Urinary bladder (tissue), 4 donors: Measurements from ENCODE around the gene RPTOR. TPM values are rescaled to one million over a fixed set of nuclear protein-coding genes. Genes with fewer than 3 reads are reported as not detected.

Experiments
- DNase-seq: peaks from one replicate; pipeline ENCODE4 v3.0.0-alpha.2; 2015; ENCODE audit errors: extremely low spot score
- H3K27ac ChIP-seq: one replicate; pipeline ENCODE4 v1.5.1; 2013; ENCODE audit warnings: low read depth, mild to moderate bottlenecking, moderate library complexity
- H3K36me3 ChIP-seq: one replicate; pipeline ENCODE4 v1.6.1; 2013; ENCODE audit warnings: mild to moderate bottlenecking, moderate library complexity; ENCODE audit not compliant: insufficient read depth
- H3K4me1 ChIP-seq: one replicate; pipeline ENCODE4 v1.6.1; 2013; ENCODE audit warnings: mild to moderate bottlenecking, moderate library complexity; ENCODE audit not compliant: insufficient read depth
- H3K4me3 ChIP-seq: one replicate; pipeline ENCODE4 v1.5.1; 2013; ENCODE audit warnings: low read depth, low read length
- WGBS: extraction: QIAGEN DNeasy Blood & Tissue Kit; methylation state at CpG from one replicate; pipeline ENCODE4 v1.1.7; 2013; 5-methylcytosine and 5-hydroxymethylcytosine counted together
- polyA plus RNA-seq: library from polyadenylated mRNA; stranded (reverse); fragments of 200-250 nt; gene quantifications from one replicate; pipeline ENCODE4 v1.2.3, GENCODE V29; 2013
- total RNA-seq: library from RNA; depleted of rRNA; stranded (reverse); fragments of >200 nt; gene quantifications from one replicate; pipeline ENCODE4 v1.2.3, GENCODE V29; 2014
- donor health status: healthy with polysubstance abuse.
- donor health status: healthy.

Gene RPTOR
- total and polyA plus RNA-seq, 2 donors: 23.5 to 54.1 TPM

DNA sequence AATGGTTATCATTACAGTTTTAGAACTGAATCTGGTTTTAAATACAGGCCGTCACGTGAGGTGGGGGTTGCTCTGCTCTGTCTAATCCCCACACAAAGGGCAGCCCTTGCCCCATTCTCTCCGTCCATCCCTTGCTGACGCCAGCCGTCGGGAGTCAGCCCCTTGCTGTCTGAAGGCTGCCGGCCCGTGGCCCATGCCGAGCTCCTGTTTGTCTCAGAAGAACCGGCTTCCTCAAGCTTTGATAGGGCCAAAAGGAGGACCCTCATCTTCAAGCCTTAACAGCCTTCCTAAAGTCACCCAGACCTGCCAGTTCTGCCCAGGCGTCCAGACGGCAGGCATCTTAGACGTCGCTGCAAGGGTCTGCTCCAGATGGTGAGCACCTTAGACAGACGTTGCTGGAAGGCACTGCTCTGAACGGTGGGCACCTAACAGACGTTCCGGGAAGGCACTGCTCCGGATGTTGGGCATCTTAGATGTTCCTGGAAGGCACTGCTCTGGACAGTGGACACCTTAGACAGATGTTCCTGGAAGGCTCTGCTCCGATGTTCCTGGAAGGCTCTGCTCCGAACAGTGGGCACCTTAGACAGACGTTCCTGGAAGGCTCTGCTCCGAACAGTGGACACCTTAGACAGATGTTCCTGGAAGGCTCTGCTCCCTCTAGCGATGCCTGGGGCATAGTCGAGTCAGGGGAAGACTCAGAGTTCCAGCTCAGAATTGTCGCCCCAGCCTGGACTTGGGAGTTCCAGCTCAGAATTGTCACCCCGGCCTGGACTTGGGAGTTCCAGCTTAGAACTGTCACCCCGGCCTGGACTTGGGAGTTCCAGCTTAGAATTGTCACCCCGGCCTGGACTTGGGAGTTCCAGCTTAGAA is 411.9 kb downstream of the RPTOR start:
- H3K4me1 ChIP-seq: no peaks in the 10 kb centered on the region
- H3K27ac ChIP-seq: no peak overlapping the region
- 92% methylated on average over 28 of the region's 29 CpGs for WGBS
- DNase-seq: no peak
- H3K4me3 ChIP-seq: no peak overlapping the region
- H3K36me3 ChIP-seq: no peaks in the 10 kb centered on the region

DNA sequence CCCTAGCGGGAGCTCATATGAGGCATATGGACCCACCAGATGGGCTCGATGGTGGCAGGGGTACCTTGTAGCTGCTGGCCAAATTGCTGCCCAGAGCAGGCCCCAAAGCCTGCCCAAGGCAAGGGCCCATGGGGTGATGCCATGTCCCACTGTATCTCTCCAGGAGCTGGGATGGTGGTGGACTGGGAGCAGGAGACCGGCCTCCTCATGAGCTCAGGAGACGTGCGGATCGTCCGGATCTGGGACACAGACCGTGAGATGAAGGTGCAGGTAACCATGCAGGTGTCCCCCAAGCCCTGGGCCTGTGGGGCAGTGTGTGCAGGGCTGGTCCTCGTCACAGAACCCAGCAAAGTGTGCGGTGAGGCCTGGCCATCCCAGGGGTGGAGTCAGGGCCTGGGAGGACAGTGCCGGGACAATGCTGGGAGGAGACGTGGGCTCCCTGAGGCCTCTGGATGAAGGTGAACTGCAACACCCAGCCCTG is 412.9 kb downstream of the RPTOR start:
- H3K4me1 ChIP-seq: no peaks in the 10 kb centered on the region
- no peak for DNase-seq
- no peak overlapping the region for H3K27ac ChIP-seq
- 95% methylated on average over 12 of the region's 12 CpGs for WGBS
- no peaks in the 10 kb centered on the region for H3K36me3 ChIP-seq
- H3K4me3 ChIP-seq: no peak overlapping the region

DNA sequence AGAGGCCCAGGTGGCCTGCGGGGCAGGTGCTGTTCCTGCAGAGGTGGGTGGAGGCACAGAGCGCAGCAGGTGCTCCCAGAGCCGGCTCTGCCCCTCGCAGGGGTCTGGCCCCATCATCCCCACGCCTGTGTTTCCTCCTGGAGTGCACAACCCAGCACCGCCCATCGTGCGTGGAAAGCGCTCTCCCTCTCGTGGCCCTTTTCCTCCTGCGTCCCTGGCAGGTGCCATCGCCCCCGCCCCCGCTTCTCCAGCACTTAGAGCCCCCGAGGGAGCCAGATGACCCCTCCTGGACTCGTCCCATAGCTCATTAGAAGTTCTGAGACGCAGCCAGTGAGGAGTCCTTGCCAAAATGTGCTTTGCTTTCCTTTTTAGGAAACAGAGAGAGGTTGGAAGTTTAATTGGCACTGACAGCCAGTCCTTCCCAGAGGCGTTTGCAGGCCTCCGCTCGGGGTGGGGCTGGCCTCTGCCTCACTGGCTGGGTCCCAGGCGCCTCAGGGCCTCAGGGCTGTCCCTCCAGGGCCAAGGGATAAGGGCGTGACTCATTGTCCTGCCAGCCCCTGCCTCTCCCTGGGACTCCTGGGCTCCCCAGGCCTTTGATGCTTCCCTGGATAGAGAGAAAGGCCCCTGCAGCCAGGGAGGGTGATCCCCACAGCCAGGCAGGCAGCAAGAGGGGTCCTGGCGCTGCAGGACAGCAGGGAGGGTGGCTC is 414.8 kb downstream of the RPTOR start:
- 24% methylated on average over 23 of the region's 23 CpGs for WGBS
- peak; percentile 59 for DNase-seq
- no peak overlapping the region for H3K4me3 ChIP-seq
- H3K36me3 ChIP-seq: no peaks in the 10 kb centered on the region
- H3K4me1 ChIP-seq: no peaks in the 10 kb centered on the region
- H3K27ac ChIP-seq: peak overlapping the region; percentile 64

DNA sequence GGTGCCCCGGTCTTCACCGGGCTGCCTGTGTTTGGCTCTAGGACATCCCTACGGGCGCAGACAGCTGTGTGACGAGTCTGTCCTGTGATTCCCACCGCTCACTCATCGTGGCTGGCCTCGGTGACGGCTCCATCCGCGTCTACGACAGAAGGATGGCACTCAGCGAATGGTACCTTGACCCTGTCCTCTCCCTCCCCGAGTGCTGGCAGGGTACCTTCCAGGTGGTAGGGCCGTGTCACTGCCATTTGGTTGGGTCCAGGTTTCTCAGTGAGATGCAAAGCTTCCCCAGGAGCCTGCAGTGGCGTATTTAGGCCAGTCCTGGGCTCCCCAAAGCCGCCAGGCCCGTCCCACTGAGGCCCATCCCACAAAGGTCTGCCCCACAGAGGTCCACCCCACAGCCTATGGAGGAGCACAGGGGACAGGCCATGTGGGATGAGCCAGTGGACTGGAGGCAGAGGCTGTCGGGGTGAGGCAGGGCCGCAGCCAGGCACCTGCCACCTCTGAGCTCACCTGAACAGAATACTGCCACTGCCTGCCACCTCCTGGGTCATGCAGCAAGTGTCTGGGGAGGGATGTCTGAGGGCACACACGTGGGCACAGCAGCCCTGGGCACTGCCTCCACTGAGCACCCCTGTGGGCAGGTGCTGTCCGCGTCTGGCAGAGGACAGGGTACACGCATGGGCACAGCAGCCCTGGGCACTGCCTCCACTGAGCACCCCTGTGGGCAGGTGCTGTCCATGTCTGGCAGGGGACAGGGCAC is 415.6 kb downstream of the RPTOR start:
- Histone ChIP-seq H3K4me1 (no peaks in the 10 kb centered on the region), H3K36me3 (peaks cover 3% of the 10 kb centered on the region), H3K4me3 (no peak overlapping the region), H3K27ac (peak overlapping the region; percentile 64)
- DNase-seq: no peak
- 69% methylated on average over 24 of the region's 24 CpGs for WGBS

DNA sequence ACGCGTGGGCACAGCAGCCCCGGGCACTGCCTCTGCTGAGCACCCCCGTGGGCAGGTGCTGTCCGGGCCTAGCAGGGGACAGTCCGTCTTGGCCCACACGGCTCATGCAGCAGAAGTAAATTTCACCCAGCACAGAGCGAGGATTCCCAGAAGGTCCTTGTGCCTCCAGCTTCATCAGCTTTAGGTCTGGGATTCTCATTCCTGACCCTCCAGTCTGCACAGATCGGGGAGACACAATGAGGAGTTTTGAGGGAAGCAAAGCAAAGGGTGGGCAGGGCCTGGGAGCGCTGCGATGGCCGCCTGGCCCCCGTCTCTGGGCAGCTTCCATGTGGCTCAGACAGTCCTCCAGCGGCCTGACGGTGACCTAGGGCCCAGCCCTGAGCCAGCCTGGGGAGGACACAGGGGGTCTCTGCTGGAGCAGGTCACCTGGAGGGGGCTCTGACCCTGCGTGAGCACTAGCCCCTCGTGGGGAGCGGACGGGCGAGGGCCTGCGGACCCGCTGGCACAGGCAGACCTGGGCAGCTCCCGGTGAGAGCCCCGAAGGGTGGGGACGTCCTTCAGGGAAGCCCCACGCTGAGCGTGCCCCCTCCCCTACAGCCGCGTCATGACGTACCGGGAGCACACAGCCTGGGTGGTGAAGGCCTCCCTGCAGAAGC is 416.3 kb downstream of the RPTOR start:
- H3K27ac ChIP-seq: no peak overlapping the region
- no peak for DNase-seq
- H3K4me3 ChIP-seq: no peak overlapping the region
- 93% methylated on average over 31 of the region's 31 CpGs for WGBS
- H3K36me3 ChIP-seq: peaks cover 3% of the 10 kb centered on the region
- H3K4me1 ChIP-seq: no peaks in the 10 kb centered on the region

DNA sequence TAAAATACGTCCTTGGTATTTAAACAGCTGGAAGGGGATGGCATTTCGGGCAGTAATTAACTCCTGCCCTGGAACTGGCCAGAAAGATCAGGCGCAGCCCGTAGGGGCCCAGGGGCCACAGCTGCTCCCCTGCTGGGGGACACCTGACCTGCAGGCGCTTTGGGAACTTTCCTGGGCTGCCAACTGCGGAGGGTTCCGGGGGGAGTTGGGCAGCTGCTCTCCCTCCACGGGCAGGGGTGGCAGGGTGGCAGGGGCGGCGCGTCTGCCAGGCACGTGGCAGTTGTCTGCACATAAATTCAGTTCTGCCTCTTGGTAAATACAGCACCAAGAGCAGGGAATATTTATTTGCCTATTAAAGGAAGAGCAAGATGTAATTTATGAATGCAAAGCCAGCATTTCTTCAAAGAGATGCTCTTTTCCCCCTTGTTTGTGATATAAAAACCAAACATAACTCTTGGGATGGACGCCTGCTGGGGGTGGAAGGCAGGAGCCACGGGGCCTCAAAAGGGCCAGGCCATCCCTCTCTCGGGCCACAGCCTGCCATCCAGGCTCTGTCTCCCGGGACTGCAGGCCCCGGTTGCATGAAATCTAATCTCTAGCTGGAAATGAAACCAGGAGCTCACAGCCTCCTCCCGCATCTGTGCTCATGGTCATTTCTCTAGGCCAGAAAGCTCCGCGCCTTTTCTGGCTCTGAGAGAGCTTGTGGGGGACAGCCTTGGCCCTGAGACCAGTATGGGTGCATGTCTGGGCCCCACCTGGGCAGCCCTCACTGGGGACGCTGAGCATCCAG is 417.1 kb downstream of the RPTOR start:
- no peak for DNase-seq
- H3K4me3 ChIP-seq: no peak overlapping the region
- peaks cover 3% of the 10 kb centered on the region for H3K36me3 ChIP-seq
- 60% methylated on average over 21 of the region's 21 CpGs for WGBS
- H3K4me1 ChIP-seq: no peaks in the 10 kb centered on the region
- H3K27ac ChIP-seq: peak overlapping the region; percentile 12

DNA sequence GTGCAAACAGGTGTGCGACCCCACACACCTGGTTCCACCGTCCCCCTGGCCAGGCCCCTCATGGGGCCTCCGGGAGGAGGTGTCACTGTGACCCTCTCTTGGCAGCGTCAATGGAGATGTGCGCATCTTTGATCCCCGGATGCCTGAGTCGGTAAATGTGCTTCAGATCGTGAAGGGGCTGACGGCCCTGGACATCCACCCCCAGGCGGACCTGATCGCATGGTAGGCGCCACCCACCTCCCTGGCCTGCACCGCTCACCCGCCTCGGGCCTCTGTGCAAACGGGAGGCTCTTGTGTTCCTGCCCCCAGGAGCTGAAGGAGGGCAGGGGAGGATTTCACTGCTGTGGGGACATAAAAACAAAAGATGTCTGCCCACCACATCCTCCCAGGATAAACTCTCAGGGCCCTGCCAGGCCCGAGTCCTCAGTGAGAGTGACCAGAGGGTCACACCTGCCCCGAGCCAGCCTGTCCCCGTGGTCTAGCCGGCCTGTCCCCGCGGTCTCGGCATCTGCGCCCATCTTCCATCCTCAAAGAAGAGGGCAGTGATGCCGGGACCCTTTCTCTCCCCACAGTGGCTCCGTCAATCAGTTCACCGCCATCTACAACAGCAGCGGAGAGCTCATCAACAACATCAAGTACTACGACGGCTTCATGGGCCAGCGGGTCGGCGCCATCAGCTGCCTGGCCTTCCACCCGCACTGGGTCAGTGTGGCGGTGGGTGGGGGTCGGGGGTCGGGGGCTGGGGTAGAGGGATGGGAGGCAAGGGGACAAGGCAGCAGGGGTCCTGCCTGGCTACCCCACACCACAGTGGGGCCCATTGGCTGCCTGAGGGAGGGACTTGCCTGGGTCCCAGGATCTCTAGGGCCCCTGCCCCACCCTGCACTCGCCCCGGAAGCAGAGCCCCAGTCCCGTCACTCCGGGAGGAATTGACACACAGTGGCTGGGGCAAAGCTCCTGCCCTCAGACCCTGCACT is 418.0 kb downstream of the RPTOR start:
- Histone ChIP-seq H3K36me3 (peaks cover 3% of the 10 kb centered on the region), H3K4me1 (no peaks in the 10 kb centered on the region), H3K27ac (no peak overlapping the region), H3K4me3 (no peak overlapping the region)
- 88% methylated on average over 41 of the region's 41 CpGs for WGBS
- DNase-seq: no peak

DNA sequence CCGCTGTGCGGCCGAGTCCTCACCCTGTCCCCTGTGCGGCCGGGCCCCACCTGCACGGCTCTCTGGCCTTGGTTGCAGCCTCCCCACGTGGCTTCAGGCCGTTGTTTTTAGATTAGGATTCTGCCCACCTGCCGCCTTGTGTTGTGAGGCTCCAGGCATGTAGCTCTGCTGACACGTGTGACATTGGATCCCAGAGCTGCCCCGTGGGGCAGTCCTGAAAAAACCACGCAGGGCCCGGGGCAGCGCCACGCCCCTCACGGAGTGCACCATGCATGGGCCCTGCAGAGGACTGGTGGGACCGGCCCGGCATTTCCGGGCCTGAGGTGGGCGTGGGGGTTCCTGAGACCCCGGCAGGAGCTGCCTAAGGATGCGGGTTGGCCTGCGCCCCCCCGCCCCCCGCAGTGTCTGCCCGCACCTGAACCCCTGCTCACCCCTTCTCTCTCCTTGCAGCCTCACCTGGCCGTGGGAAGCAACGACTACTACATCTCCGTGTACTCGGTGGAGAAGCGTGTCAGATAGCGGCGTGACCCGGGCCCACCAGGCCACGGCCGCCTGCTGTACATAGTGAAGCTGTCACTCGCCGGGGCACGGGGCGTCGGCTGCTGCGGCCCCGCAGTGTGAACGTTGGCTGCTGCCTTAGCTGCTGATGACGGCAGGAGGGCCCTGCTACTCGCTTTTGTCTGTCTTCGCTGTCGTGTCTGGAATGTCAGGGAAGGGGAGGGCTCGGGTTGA is 419.3 kb downstream of the RPTOR start:
- Histone ChIP-seq H3K4me1 (no peaks in the 10 kb centered on the region), H3K27ac (no peak overlapping the region), H3K36me3 (peaks cover 3% of the 10 kb centered on the region), H3K4me3 (no peak overlapping the region)
- DNase-seq: no peak
- WGBS: 91% methylated on average over 49 of the region's 49 CpGs

DNA sequence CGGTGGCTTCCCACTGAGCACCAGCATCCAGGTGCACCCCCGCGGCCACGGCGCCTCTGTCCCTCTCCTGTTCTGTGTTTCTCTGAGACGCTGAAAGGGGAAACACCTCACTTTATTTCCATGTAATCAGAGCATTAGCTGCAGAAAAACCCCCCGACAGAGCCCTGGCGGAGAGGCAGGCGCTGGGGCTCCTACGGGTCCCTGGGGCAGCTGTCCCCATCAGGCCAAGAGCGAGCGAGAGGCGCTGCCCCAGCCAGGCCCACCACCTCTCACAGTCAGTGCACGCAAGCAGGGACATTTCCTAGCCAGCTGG is 419.9 kb downstream of the RPTOR start:
- no peak overlapping the region for H3K4me3 ChIP-seq
- H3K4me1 ChIP-seq: no peaks in the 10 kb centered on the region
- DNase-seq: no peak
- peaks cover 3% of the 10 kb centered on the region for H3K36me3 ChIP-seq
- 95% methylated on average over 14 of the region's 14 CpGs for WGBS
- H3K27ac ChIP-seq: no peak overlapping the region

DNA sequence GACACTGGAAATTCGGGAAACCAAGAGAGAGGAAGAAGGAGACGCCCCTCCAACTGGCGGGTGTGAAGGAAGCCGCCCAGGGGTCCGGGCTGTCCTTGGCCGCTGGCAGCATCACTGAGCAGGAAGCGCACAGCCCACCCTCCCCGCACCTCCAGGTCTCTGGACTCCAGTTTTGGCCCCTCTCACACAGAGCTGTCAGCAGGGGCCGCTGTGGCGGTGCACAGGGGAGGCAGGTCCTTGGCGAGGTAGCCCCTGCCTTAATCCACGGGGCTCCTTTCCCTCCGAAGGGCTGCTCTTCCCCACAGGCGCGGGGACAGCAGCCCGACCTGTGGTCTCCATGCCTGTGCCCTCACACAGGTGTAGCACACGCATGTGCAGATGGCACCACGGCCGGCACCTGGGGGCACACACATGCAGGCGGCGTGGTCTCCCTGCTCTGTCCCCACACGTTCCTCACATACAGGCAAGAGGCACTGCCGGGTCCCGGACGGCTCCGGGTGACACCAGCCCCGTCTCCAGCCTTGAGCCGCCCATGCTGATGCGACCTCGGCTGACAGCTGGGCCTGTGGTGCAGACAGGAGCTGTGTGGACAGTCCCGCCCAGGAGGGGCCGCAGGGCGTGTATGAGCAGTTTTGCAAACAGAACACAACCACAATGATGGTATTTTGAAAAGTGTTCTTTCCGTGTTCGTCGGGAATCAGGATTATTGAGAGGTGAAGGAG is 420.4 kb downstream of the RPTOR start:
- H3K4me1 ChIP-seq: no peaks in the 10 kb centered on the region
- H3K27ac ChIP-seq: no peak overlapping the region
- no peak for DNase-seq
- H3K36me3 ChIP-seq: peaks cover 3% of the 10 kb centered on the region
- H3K4me3 ChIP-seq: no peak overlapping the region
- 88% methylated on average over 36 of the region's 36 CpGs for WGBS

DNA sequence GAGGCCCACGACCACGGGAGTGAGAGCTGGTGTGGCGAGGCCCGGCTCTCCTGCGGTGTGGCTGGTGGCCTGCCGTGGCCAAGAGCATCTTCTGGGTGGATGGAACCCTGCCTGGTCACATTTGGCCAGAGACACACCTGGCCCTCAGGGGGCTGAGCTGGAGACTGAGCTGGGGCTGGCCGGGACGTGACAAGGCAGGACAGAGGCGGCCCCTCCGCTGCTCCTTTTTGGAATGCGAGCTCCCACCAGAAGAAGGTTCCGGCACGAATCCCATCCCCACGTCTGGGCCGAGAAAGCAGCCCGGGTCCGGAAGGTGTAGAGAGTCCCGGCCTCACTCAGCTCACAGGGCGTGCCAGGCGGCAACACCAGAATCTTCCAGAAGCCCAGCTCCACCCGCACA is 421.0 kb downstream of the RPTOR start:
- H3K4me3 ChIP-seq: no peak overlapping the region
- no peaks in the 10 kb centered on the region for H3K4me1 ChIP-seq
- H3K27ac ChIP-seq: no peak overlapping the region

More for the DNA sequence above, 421.0 kb downstream of the RPTOR start:
- no peak for DNase-seq
- peaks cover 3% of the 10 kb centered on the region for H3K36me3 ChIP-seq
- 91% methylated on average over 21 of the region's 21 CpGs for WGBS
